Measurements from ENCODE around the gene CABS1. TPM values are rescaled to one million over a fixed set of nuclear protein-coding genes. Genes with fewer than 3 reads are reported as not detected.

CABS1 gene
- total RNA-seq, 4 donors from 2014 or later: not detected

DNA sequence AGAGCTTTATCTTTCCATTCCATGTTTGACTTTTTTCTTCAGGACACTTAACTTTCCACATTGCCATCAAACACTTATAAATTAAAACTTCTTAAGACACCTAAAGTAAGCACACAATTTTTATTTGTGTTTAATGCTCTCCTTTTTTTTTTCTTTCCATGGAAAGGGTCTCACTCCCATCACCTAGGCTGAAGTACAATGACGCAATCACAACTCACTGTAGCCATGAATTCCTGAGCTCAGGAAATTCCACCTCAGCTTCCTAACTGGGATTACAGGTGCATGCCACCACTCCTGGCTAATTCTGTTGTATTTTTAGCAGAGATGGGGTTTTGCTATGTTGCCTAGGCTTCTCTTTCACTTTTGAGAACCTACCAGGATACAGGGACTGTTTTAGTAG lies 33.0 kb downstream of the CABS1 start:
- TF ChIP-seq, protein P1, sequence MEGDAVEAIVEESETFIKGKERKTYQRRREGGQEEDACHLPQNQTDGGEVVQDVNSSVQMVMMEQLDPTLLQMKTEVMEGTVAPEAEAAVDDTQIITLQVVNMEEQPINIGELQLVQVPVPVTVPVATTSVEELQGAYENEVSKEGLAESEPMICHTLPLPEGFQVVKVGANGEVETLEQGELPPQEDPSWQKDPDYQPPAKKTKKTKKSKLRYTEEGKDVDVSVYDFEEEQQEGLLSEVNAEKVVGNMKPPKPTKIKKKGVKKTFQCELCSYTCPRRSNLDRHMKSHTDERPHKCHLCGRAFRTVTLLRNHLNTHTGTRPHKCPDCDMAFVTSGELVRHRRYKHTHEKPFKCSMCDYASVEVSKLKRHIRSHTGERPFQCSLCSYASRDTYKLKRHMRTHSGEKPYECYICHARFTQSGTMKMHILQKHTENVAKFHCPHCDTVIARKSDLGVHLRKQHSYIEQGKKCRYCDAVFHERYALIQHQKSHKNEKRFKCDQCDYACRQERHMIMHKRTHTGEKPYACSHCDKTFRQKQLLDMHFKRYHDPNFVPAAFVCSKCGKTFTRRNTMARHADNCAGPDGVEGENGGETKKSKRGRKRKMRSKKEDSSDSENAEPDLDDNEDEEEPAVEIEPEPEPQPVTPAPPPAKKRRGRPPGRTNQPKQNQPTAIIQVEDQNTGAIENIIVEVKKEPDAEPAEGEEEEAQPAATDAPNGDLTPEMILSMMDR (IDR thresholded peaks at IDR 0.05): no peak
- no peak for TF ChIP-seq EP300 (IDR thresholded peaks at IDR 0.05)
- no peak for TF ChIP-seq POLR2AphosphoS5 (IDR thresholded peaks at IDR 0.05)
- no peak for TF ChIP-seq POLR2A (IDR thresholded peaks at IDR 0.05)
- WGBS, 2 donors (ENCODE audit: low coverage in 1 of 2): 90% methylated on average over 1 of the region's 1 CpG; no CpG with 5 or more reads in 1 of the 2 donors
- Histone ChIP-seq H3K36me3 (no peaks in the 10 kb centered on the region), H3K4me3 (no peak overlapping the region), H3K27ac (no peak overlapping the region), H3K9me3 (no peaks in the 10 kb centered on the region), H3K27me3 (no peaks in the 10 kb centered on the region), H3K4me1 (no peaks in the 10 kb centered on the region)
- ATAC-seq: no peak

DNA sequence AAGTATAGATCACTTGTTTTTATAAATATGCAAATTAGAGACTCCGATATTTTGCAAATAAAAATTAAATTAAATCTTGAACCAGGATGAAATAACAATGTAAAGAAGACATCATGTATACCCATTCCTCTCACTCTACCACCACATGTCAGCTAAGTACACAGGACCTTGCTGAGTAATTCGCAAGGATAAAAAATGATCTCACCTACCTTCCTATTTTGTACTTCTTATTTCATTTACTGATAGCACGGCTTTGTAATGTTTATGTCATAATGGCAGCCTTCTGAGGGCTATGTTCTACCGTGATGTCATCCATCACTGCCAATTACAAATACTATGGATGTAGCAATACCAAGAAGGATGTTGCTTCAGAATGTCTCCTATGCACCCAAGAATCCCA lies 37.2 kb downstream of the CABS1 start:
- no peaks in the 10 kb centered on the region for H3K27me3 ChIP-seq
- TF ChIP-seq EP300 (IDR thresholded peaks at IDR 0.05): no peak
- TF ChIP-seq, protein P1 (IDR thresholded peaks at IDR 0.05): no peak
- TF ChIP-seq POLR2A (IDR thresholded peaks at IDR 0.05): no peak
- no peak for TF ChIP-seq POLR2AphosphoS5 (IDR thresholded peaks at IDR 0.05)

DNA sequence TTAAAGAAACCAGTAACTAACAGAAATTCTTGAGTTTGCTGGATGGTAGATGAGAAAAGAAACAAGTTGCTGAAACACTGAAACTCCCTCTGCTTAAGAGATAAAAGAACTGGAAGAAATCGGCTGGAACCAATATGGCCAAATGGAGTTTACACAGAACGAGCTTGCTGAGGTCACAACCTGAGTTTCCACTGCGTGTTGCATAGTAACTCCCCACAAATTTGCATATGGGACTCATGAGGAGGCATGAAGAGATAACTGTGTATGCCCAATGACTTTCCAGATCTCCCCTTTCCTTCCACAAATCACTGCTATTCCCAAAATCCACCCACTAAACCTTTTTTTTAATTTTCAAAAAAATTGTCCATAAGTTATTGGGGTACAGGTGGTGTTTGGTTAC lies 38.0 kb downstream of the CABS1 start:
- no peak overlapping the region for H3K27ac ChIP-seq
- H3K4me3 ChIP-seq: no peak overlapping the region
- 61 to 68% methylated on average over 3 of the region's 3 CpGs for whole genome bisulfite sequencing, 2 donors (ENCODE audit: low coverage in 1 of 2)
- ATAC-seq: no peak
- no peaks in the 10 kb centered on the region for H3K4me1 ChIP-seq
- H3K9me3 ChIP-seq: no peaks in the 10 kb centered on the region
- H3K27me3 ChIP-seq: no peaks in the 10 kb centered on the region
- TF ChIP-seq, protein P1 (IDR thresholded peaks at IDR 0.05): no peak
- TF ChIP-seq POLR2A (IDR thresholded peaks at IDR 0.05) (no peak), POLR2AphosphoS5 (IDR thresholded peaks at IDR 0.05) (no peak), EP300 (IDR thresholded peaks at IDR 0.05) (no peak)
- no peaks in the 10 kb centered on the region for H3K36me3 ChIP-seq

More for the DNA sequence above, 37.2 kb downstream of the CABS1 start:
- 69 to 71% methylated on average over 4 of the region's 4 CpGs for WGBS, 2 donors (ENCODE audit: low coverage in 1 of 2)
- H3K9me3 ChIP-seq: no peaks in the 10 kb centered on the region
- no peak overlapping the region for H3K27ac ChIP-seq
- no peak overlapping the region for H3K4me3 ChIP-seq
- H3K4me1 ChIP-seq: no peaks in the 10 kb centered on the region
- ATAC-seq: no peak
- no peaks in the 10 kb centered on the region for H3K36me3 ChIP-seq

DNA sequence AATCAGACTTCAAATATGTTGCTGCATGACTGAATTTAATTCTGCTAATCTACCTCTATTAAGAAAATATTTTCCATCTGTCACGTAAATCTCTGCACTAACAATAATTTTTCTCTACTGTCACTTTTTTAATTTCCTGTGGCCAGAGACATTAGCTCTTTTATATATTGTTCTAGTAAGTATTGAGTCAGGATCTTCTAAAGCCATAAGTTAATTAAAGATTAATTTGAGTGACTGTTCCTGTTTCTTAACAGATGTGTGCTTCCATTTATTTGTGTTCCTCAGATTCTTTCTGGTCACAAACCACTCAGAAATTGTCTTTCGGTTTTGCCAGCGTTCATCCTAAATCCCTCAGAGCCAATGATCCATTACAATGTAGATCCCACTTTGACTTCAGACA lies 45.8 kb downstream of the CABS1 start:
- no peak for ATAC-seq
- WGBS, 2 donors (ENCODE audit: low coverage in 1 of 2): 71 to 92% methylated on average over 3 of the region's 3 CpGs
- no peaks in the 10 kb centered on the region for H3K4me1 ChIP-seq
- H3K9me3 ChIP-seq: no peaks in the 10 kb centered on the region
- no peak overlapping the region for H3K4me3 ChIP-seq
- no peaks in the 10 kb centered on the region for H3K36me3 ChIP-seq
- H3K27ac ChIP-seq: no peak overlapping the region
- TF ChIP-seq POLR2AphosphoS5 (IDR thresholded peaks at IDR 0.05) (no peak), POLR2A (IDR thresholded peaks at IDR 0.05) (no peak), EP300 (IDR thresholded peaks at IDR 0.05) (no peak)
- TF ChIP-seq, protein P1 (IDR thresholded peaks at IDR 0.05): no peak
- H3K27me3 ChIP-seq: no peaks in the 10 kb centered on the region

DNA sequence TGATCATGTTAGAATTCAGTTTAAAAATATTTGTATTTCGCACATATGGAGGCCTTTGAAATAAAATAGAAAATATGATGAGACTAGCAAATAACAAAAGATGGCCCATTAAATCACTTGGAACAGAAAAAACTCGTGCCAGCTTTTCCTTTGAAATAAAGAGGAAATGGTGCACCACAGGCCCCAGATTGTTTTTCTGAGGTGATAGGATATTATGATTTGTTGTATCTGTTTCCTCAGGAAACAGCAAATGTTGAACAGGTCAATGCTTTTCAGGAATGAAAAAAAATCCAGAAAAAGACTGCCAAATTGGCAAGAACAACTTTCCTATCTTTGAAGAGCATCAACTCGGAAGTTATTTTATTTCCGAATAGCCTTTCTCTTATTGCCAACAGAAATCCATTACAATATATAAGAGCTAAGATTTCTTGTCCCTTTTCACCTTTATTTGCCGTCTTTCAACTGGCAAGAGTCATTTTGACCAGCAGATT lies 48.0 kb downstream of the CABS1 start, which contains the start of gene SMR3B:
Gene SMR3B (plus strand): TSS at position 441 of the 491 bp plus-strand sequence. CDS start 1,380 bp downstream, outside the sequence.
- Histone ChIP-seq H3K9me3 (no peaks in the 10 kb centered on the region), H3K27ac (no peak within 1 kb of the TSS), H3K36me3 (no peaks in the 10 kb centered on the region), H3K4me1 (no peaks in the 10 kb centered on the region), H3K4me3 (no peak within 1 kb of the TSS), H3K27me3 (no peaks in the 10 kb centered on the region)
- no peak for ATAC-seq
- 70 to 76% methylated on average over 5 of the region's 5 CpGs for WGBS, 2 donors (ENCODE audit: low coverage in 1 of 2)
- TF ChIP-seq POLR2AphosphoS5 (IDR thresholded peaks at IDR 0.05): no peak
- TF ChIP-seq, protein P1 (IDR thresholded peaks at IDR 0.05): no peak
